Middle frontal gyrus (tissue), 1 donor: Measurements from ENCODE around the gene TIGD4.
"Not testable (repeated sequence)": the region's sequence is repeated elsewhere in the genome, so short reads cannot be mapped to it uniquely, and the experiment has no call there.

Experiments used
- DNase-seq: peaks from one replicate; pipeline ENCODE4 v3.0.0-alpha.2; 2015; ENCODE audit warnings: low spot score; ENCODE audit errors: extremely low spot score

TIGD4 gene

GRCh38 chr4:152784490-152785350 is 5.2 kb upstream of the TIGD4 start:
- DNase-seq, result no peak

GRCh38 chr4:152780267-152780778 is 793 bp upstream of the TIGD4 start:
- DNase-seq, result no peak

- DNase-seq, result no peak
Observed at GRCh38 chr4:152778656-152779512, 646 bp downstream of the TIGD4 start.

- no peak for DNase-seq
Observed at GRCh38 chr4:152777488-152777887, 2.0 kb downstream of the TIGD4 start.

- DNase-seq, result no peak
Observed at GRCh38 chr4:152776352-152776751, 3.2 kb downstream of the TIGD4 start.

GRCh38 chr4:152773953-152774352 is 5.6 kb downstream of the TIGD4 start:
- DNase-seq, result no peak

GRCh38 chr4:152773339-152773738 is 6.2 kb downstream of the TIGD4 start:
- no peak for DNase-seq

GRCh38 chr4:152771741-152772533 is 7.6 kb downstream of the TIGD4 start:
- DNase-seq, result no peak

GRCh38 chr4:152765069-152765737 is 14.3 kb downstream of the TIGD4 start:
- not testable (repeated sequence) for DNase-seq

- DNase-seq, result no peak
Observed at GRCh38 chr4:152763796-152764195, 15.7 kb downstream of the TIGD4 start.

- DNase-seq, result no peak
Observed at GRCh38 chr4:152748619-152749018, 30.9 kb downstream of the TIGD4 start.

- no peak for DNase-seq
Observed at GRCh38 chr4:152747444-152747843, 32.1 kb downstream of the TIGD4 start.

- DNase-seq, result no peak
Observed at GRCh38 chr4:152738827-152739226, 40.7 kb downstream of the TIGD4 start.

GRCh38 chr4:152735906-152736305 is 43.6 kb downstream of the TIGD4 start:
- DNase-seq, result no peak

GRCh38 chr4:152735396-152735859 is 44.1 kb downstream of the TIGD4 start:
- no peak for DNase-seq

GRCh38 chr4:152734699-152735050 is 44.9 kb downstream of the TIGD4 start:
- no peak for DNase-seq

- no peak for DNase-seq
Observed at GRCh38 chr4:152734015-152734698, 45.4 kb downstream of the TIGD4 start.

- DNase-seq, result no peak
Observed at GRCh38 chr4:152731997-152732396, 47.5 kb downstream of the TIGD4 start.

GRCh38 chr4:152729466-152729865 is 50.1 kb downstream of the TIGD4 start:
- no peak for DNase-seq

GRCh38 chr4:152728343-152728742 is 51.2 kb downstream of the TIGD4 start:
- DNase-seq, result no peak
